HG03432 (cell line): Measurements from ENCODE around the gene FHOD1.

Source experiments
- ATAC-seq: cut with Tn5 transposase; IDR thresholded peaks from one replicate; pipeline ENCODE4 v1.9.1; 2021; ENCODE audit warnings: mild to moderate bottlenecking, moderate library complexity; ENCODE audit not compliant: unreplicated experiment

Gene FHOD1

GRCh38 chr16:67193536-67193935 is 53.7 kb downstream of the FHOD1 start:
- no peak for ATAC-seq

- ATAC-seq = no peak
Measured at GRCh38 chr16:67192781-67193361, 54.4 kb downstream of the FHOD1 start.

GRCh38 chr16:67191995-67192681 is 55.1 kb downstream of the FHOD1 start, which contains the start of gene E2F4:
Gene E2F4, plus strand, starts transcription at chr16:67192155. Its CDS starts 73 bp downstream, at chr16:67192228.
- peak; percentile 91 for ATAC-seq

- peak; percentile 3 for ATAC-seq
Measured at GRCh38 chr16:67191411-67191994, 55.8 kb downstream of the FHOD1 start.

- no peak for ATAC-seq
Measured at GRCh38 chr16:67190448-67191399, 56.6 kb downstream of the FHOD1 start.

GRCh38 chr16:67190041-67190440 is 57.2 kb downstream of the FHOD1 start, which contains the start of gene EXOC3L1:
Gene EXOC3L1, minus strand, starts transcription at chr16:67190136. Its CDS starts 460 bp downstream, at chr16:67189676.
- ATAC-seq = no peak

GRCh38 chr16:67188798-67189197 is 58.5 kb downstream of the FHOD1 start:
- no peak for ATAC-seq

- ATAC-seq = no peak
Measured at GRCh38 chr16:67188323-67188722, 59.0 kb downstream of the FHOD1 start.

GRCh38 chr16:67187175-67187890 is 59.9 kb downstream of the FHOD1 start:
- ATAC-seq = no peak

GRCh38 chr16:67186550-67186950 is 60.7 kb downstream of the FHOD1 start:
- no peak for ATAC-seq

GRCh38 chr16:67185651-67186134 is 61.6 kb downstream of the FHOD1 start:
- ATAC-seq = no peak

GRCh38 chr16:67184995-67185650 is 62.2 kb downstream of the FHOD1 start:
- peak; percentile 27 for ATAC-seq

- no peak for ATAC-seq
Measured at GRCh38 chr16:67184453-67184994, 62.8 kb downstream of the FHOD1 start.

- ATAC-seq = peak; percentile 92
Measured at GRCh38 chr16:67183627-67184452, 63.4 kb downstream of the FHOD1 start, which contains the start of gene MATCAP1. Gene MATCAP1, minus strand, starts transcription at chr16:67183963. Its CDS starts 3,353 bp downstream, at chr16:67180610.

GRCh38 chr16:67183284-67183626 is 64.0 kb downstream of the FHOD1 start:
- ATAC-seq = no peak

GRCh38 chr16:67182288-67182687 is 65.0 kb downstream of the FHOD1 start:
- no peak for ATAC-seq

- no peak for ATAC-seq
Measured at GRCh38 chr16:67181346-67181745, 65.9 kb downstream of the FHOD1 start.

GRCh38 chr16:67180166-67180565 is 67.1 kb downstream of the FHOD1 start:
- ATAC-seq = no peak
